HG03457 (cell line): Measurements from ENCODE around the gene KIF3A.

Experiments used
- ATAC-seq: cut with Tn5 transposase; IDR thresholded peaks from one replicate; pipeline ENCODE4 v1.9.1; 2021; ENCODE audit warnings: moderate number of reproducible peaks; ENCODE audit not compliant: unreplicated experiment

Gene KIF3A

DNA sequence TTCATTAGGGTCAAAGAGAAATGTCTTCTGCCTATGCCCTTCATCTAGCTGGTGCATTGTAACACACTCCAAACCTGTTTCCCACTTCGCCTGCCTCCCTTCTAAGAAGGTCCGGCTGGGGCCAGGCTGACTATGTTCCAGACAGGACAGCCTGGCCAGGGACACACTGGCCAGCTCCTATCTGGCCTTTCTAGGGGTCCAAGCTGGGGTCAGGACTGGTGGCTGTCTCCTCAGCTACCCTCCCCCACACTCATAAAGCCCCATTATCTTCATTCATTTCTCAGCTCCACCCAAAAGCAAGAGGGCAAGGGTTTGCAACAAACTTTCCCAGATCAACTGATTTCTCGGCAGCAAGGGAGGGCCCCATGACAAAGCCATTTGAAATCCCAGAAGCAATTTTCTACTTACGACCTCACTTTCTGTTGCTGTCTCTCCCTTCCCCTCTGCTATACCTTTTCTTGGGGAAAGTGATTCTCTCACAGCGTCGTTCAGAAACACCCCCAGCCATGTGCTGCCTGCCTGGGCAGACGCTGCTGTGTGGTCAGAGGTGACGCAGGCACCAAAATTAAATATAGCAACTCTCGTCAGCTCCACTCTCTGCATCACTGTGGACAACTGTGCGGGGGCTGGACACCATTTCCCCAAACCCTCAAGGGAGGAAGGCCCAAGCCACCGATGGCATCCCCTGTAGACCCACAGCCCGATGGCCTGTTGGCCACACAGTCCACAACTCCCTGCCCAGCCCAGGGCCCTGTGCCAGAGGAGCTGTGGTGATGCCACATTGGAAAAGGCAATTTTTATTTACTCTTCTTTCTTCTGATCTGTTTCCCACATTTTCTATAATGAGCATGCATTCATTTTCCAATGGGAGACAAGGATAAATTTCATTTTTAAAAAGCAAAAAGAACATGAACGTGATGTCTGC, 73.3 kb downstream of the KIF3A start:
- ATAC-seq, result peak; percentile 50

DNA sequence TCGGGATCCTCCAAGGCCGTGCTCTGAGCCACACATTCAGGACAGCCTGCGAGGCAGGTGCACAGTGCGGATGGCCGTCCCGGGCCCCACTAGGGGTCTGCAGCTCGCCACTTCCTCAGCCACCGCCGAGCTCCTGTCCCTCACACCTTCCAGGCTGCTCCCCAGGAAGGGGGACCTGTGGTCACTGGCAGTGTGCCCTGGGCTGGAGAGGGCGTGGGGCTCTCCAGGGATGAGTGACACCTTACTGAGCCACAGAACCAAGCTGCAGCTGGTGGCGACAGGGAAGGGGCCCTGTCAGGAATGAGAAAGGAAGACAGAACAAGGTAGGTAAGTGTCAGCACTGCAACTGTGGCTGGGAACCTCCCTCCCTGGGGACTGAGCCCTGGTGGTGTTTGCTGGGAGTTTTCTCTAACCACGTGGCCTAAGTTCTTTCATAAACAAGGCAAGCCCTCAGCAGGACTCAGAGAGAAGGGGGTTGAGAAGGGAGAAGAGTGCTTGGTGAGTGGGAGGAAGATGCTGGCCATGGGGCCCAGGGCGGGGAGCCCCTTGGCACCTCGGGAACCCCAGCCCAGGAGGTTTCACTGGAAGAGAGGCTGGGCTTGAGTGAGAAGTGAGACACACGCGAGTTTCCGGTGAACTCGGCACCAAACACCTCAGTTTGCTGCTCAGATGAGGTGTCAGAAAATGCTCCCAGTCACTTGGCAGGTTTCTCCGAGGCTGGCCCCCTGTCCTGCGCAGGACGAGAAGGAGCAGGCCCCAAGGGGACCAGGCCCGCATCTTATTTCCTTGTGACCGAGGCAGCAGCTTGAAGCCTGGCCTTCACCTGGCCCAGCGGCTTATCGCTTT, 74.2 kb downstream of the KIF3A start:
- ATAC-seq, result peak; percentile 43

DNA sequence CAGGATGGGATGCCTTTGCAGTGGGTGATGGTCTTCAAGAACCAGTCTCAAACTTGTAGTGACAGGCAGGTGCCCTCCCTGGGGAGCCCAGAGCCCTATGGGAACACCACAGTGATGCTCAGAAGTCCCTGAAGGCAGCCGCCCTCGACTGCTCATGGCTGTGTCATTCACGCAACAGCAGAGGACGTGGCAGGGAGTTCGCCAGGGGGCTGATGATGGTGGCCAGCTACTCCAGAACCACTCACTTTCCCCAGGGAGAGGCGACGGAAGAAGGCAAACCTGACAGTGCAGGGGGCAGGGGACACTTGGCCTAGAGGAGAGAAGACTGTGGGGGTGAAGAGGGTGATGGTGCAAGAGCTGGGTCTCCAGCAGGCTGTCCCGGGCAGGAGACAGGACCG, 75.3 kb downstream of the KIF3A start:
- no peak for ATAC-seq

DNA sequence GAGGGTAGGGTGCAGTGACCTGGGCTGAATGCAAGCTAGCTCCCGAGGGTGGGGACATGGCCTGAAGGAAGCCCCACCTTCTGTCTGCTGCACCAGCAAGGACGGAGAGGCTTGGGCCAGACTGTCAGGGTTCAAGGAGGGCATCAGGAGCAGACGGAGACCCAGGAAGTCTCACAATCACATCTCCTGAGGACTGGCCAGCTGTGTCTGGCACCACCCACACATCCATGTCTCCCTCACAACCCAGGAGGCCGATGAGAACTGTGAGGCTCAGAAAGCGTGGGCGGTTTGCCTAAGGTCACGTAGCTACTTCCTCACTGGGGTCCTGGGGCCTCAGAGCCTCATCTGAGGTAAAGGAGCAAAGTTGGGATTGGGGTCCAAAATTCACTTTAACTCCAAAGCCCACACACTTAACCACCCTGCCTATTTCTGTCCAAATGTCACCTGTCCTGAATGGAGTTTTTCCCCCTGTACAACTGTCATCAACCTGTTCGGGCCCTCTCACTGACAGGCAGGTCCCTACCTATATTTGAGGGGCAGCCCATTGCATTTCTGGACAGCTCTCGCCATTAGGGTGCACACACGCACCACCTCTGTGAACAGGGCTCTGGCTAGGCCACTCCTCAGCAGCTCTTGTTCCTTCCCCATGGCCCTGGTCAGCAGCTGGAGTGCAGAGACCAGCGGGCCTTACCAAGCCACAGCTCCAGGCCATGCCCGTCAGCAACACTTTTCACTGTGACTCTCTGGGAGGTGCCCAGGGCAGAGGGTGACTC, 75.9 kb downstream of the KIF3A start:
- no peak for ATAC-seq

DNA sequence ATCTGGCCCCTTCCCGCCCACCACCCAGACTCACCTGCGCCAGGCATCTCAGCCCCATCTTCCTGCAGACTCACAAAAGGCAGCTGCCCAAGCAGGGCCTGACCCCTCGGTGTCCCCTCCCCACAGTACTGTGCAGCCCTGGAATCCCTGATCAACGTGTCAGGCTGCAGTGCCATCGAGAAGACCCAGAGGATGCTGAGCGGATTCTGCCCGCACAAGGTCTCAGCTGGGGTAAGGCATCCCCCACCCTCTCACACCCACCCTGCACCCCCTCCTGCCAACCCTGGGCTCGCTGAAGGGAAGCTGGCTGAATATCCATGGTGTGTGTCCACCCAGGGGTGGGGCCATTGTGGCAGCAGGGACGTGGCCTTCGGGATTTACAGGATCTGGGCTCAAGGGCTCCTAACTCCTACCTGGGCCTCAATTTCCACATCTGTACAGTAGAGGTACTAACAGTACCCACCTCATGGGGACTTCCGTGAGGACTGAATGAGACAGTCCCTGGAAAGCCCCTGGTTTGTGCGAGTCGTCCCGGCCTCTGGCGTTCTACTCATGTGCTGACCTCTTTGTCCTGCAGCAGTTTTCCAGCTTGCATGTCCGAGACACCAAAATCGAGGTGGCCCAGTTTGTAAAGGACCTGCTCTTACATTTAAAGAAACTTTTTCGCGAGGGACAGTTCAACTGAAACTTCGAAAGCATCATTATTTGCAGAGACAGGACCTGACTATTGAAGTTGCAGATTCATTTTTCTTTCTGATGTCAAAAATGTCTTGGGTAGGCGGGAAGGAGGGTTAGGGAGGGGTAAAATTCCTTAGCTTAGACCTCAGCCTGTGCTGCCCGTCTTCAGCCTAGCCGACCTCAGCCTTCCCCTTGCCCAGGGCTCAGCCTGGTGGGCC, 77.5 kb downstream of the KIF3A start:
- no peak for ATAC-seq

DNA sequence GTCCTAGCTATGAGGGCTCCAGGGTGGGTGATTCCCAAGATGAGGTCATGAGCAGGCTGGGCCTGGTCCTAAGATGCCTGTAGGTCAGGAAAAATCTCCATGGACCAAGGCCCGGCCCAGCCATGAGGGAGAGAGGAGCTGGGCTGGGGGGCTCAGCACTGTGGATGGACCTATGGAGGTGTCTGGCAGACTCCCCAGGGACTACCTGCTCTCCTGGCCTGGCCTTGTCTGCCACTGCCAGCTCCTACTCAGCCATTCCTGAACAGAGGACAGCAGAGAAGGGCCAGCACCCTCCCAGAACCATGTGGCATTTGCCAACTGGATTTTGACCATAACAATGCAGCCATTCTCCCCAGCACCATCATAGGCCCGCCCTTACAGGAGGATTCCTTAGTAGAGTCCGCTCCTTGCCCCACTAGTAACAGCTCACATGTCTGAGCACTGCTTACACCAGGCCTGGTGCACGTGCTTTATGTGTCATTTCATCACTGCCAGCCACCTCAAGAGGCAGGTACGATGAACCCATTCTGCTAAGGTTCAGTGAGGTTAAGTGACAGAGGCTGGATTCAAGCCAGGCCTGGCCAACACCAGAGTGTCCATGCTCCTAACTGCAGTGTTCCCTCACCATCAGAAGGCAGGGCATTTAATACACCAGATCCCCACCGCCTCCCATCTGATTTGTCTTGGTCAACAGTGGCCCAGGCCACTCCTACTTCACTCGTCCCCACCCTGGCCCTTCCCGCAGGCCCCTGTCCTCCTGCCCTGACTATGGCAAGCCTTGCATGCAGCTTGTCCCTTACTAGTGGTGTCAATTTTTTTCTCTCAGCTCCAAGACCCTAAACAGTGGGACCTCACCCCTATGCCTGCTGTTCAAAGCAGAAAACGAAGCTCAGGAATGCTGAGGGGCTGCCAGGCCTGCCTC, 78.7 kb downstream of the KIF3A start:
- ATAC-seq, result no peak

DNA sequence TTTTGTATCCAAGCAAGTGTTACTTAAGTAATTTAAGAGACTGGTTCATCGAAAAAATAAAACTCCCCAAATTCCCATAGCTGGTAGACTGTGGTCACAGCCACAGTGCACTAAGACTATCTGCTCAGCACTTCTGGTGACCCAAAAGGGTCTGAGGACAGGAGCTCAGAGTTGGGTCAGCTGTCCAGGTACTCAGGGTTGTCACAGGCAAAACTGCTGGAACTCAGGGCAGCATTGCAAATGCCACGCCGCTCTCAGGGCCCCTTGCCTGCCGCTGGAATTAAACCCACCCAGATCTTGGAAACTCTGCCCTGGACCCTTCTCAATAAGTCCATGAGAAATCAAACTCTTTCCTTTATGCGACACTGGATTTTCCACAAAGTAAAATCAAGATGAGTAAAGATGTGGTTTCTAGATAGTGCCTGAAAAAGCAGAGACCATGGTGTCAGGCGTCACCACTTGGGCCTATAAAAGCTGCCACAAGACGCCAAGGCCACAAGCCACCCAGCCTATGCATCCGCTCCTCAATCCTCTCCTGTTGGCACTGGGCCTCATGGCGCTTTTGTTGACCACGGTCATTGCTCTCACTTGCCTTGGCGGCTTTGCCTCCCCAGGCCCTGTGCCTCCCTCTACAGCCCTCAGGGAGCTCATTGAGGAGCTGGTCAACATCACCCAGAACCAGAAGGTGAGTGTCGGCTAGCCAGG, 79.5 kb downstream of the KIF3A start, which contains the start of gene IL13:
Gene IL13 (plus strand): TSS at position 498 of the 705 bp plus-strand sequence. CDS start 14 bp downstream, at position 512.
- no peak for ATAC-seq

DNA sequence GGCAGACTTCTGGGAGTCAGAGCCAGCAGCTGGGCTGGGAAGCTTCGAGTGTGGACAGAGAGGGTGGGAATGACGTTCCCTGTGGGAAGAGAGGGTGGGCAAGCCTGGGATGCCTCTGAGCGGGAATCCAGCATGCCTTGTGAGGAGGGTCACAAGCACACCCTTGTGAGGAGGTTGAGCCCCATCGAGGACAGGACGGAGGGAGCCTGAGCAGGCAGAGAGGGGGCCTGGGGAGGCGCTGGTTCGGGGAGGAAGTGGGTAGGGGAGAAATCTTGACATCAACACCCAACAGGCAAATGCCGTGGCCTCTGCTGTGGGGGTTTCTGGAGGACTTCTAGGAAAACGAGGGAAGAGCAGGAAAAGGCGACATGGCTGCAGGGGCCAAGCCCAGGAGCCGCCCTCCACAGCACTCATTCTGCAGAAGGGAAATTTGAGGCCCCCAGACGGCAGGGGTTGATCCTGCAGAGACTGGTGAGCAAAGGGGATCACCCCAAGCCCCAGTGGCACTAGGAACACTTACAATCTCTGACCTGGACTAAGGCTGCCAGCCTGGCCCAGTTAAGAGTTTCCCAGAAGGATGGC, 80.5 kb downstream of the KIF3A start:
- no peak for ATAC-seq

DNA sequence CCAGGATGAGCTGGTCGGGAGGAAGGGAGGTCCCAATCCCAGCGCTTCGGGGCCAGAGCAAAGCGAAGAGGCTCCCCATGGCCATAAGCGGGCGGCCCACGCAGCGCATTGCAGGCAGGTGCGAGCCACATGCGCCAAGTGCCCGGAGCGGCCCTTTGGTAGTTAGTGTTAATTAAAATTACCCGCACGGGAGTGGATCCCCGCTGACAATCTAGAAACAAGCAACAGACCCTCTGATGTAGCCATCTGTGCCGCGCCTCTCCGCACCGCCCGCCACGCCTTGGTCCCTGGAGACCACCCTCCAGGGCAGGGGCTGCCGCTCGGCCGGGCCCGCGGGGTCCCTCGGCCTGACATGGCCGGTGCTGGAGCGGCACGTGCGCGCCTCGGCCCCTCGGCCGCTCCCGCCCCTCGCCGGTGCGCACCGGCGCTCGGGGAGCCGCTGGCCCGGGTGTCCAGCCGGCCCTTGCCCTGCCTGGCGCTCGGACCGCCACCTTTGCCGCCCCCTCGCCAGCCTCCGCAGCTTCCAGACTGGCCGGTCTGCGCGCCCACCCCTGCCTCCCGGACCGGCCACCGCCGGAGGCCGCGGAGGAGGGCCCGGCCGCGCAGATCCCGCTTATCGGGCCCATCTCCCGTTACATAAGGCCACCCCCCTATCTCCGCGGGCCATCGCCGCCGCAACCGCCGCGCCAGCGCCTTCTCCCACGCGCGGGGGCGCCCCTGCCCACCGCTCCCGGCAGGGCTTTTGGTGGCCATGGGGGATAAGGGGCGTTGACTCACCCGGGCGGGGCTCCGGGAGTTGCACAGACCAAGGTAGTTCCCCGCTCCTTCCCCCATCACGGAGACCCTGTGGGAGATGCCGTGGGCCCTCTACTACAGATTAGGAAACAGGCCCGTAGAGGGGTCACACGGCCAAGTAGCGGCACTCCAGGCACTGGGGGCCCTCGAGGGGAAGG, 81.2 kb downstream of the KIF3A start:
- ATAC-seq, result no peak

DNA sequence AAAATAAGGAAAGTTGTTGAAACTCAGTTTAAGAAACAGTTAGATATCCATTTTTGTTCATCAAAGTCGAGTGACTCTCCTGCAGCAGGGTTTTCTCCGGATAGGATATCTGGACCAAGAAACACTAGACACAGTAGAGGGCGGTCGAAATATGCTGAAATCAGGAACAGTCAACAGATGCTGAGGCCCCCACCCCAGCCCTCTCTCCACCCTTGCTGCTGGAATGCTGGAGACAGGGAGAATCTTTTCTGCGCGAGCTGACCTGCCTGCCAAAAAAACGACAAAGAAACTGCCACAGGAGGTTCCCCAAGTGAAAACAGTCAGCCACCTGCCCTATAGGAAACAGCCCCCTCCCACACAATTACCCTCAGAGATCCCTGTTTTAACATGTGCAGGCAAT, 83.6 kb downstream of the KIF3A start:
- no peak for ATAC-seq

DNA sequence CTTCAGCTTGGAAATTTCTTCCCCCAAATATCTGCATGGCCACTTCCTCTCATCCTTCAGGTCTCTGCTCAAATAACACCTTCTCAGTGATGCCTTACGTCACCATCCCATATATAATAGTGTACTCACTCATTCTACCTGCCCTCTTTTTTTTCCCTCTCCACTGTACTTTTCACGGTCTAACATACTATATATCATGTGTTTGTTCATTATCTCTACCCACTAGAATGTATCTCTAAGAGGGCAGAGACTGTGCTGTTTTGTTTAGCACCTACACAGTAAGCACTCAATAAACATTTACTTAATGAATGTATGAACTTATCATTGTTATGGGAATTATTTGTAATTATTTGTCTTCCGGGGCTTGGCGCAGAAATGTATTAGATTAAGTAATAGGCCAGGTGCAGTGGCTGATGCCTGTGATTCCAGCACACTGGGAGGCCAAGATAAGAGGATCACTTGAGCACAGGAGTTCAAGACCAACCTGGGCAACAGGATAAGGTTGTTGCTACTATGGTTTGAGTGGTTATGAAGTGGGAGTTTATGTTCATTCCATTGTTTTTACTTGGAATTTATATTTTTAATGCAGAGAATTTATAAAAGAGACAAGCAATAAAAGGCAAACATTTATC, 85.4 kb downstream of the KIF3A start:
- no peak for ATAC-seq

DNA sequence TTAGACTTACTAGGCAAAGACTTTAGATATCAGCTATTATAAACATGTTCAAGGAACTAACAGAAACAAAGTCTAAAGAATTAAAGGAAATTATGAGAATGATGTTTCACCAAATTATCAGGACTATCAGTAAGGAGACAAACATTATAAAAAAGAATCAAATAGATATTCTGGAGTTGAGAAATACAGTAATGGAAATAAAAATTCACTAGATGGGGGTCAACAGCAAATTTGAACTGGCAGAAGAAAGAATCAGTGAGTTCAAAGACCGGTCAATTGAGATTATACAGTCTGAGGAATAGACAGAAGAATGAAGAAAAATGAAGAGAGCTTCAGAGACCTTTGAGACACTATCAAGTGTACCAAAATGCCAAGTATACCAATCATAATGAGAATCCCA, 89.0 kb downstream of the KIF3A start:
- ATAC-seq, result no peak

DNA sequence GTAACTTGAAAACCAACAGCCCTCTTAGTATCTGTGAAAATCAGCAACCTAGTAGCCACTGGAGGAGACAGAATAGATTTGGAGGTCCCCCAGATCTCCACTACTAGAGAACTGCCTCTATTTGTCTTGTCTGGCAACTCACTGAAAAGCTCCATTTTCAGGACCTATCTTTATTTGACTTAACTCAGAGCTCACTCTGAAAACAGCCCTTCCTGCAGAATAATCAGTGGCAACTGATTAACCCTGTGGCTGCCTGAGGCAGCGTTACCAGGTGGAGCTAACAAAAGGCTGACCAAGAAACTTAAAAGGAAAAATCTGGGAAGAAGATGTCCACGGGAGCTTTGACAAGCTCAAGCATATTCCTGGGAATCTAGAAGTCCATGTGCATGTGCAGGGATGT, 89.9 kb downstream of the KIF3A start:
- ATAC-seq, result no peak

DNA sequence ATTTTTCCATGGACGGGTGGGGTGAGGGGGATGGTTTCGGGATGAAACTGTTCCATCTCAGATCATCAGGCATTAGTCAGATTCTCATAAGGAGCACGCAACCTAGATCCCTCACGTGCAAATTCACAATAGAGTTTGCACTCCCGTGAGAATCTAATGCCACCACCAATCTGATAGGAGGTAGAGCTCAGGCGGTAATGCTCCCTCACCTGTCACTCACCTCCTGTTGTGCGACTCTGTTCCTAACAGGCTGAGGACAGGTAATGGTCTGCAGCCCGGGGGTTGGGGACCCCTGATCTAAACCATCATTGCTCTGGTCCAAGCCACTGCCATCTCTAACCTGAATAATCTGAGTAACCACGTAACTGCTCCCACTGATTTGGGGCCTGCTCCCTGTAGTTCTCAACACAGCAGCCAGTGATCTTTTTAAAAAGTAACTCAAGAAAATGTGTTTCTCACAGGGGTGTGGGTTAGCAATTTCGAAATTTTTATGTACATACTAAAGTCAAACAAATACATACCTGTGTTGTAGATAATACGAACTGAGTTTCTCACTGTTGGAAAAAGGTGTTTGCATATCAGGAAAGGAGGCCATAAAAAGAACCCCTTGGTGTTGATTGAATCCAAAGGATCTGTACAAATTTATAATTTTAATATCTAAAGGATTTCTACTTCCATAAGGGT, 90.6 kb downstream of the KIF3A start:
- no peak for ATAC-seq

DNA sequence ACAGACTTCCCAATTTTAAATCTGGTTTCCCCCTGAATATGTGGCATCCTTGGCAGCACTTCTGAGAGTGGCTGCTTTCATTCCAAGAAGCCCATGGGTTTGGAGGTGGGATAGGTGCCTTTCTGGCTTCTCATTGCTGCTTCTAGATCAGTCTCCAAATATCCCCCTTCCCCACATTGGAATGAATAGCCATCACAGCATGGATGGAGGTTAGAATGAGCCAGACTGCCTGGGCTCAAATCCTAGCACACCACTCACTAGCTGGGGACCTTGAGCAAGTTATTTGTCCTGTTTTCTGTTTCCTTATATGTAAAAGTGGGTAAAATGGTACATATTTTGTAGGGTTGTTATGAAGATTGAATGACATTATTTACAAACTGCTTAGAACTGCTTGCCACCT, 93.2 kb downstream of the KIF3A start:
- no peak for ATAC-seq
